HPDE6-E6E7 (cell line): ENCODE data around the gene FAM117A.
"Not testable (repeated sequence)": the region's sequence is repeated elsewhere in the genome, so short reads cannot be mapped to it uniquely, and the experiment has no call there.

Experiments used
- DNase-seq: peaks from one replicate; pipeline ENCODE4 v3.0.0; 2011; ENCODE audit warnings: missing footprints; ENCODE audit errors: extremely low spot score

Gene FAM117A

DNA sequence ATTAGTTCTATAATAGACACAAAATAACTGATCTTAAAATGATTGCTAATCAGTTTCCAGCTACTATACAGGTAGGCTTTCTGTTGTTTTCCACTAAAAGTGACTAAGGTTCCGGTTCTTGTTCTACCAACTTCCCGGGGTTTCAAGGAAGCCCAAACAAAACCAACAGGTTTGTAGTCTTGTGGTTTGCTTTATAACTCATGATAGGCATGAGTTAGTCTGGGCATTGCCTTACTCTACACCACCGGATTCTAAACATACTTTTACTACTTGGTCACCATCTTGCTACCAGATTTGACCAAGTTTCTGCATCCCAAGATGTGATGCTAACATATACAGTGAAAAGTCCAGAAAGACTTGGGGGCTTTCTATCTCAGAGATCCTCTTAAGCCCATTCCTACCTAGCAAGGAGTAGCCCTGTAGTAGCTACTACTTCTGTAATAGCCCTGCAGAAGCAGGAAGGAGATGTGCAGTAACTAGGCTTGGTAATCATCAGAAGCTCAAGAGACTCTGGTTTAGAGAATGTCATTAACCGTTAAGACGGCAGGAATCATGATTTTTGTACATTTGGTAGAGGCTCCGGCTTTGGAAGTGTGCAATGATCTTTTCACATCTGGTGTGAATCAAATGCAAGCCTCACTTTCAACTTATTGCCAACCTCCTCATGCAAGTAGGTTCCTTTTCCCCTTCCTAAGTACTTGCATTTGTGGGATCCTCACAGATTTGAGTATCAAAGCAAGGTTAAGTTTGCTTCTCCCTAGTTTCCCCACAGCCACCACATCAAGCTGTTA is 1.6 kb downstream of the FAM117A start:
- no peak for DNase-seq

GRCh38 chr17:49760932-49761558 is 2.9 kb downstream of the FAM117A start:
- DNase-seq, result no peak

DNA sequence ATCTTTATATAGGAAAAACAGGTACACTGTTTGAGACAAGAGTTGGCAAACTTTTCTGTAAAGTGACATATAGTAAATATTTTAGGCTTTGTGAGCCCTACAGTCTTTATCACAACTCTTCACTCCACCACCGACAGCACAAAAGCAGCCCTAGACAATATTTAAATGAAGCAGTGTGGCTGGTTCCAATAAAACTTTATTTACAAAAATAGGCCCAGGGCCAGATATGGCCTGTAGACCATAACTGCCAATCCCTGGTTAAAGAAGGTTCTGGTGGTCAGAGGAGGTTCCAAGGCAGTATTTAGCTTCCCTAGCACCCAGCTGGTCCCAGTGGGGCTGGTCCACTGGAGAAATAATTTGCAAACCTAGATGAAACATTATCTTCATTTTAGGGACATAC is 3.6 kb downstream of the FAM117A start:
- DNase-seq, result no peak

- no peak for DNase-seq
Observed at GRCh38 chr17:49759203-49759602, 4.7 kb downstream of the FAM117A start.

- DNase-seq, result not testable (repeated sequence)
Observed at GRCh38 chr17:49758464-49759010, 5.4 kb downstream of the FAM117A start.

GRCh38 chr17:49757151-49757777 is 6.7 kb downstream of the FAM117A start:
- DNase-seq, result no peak

DNA sequence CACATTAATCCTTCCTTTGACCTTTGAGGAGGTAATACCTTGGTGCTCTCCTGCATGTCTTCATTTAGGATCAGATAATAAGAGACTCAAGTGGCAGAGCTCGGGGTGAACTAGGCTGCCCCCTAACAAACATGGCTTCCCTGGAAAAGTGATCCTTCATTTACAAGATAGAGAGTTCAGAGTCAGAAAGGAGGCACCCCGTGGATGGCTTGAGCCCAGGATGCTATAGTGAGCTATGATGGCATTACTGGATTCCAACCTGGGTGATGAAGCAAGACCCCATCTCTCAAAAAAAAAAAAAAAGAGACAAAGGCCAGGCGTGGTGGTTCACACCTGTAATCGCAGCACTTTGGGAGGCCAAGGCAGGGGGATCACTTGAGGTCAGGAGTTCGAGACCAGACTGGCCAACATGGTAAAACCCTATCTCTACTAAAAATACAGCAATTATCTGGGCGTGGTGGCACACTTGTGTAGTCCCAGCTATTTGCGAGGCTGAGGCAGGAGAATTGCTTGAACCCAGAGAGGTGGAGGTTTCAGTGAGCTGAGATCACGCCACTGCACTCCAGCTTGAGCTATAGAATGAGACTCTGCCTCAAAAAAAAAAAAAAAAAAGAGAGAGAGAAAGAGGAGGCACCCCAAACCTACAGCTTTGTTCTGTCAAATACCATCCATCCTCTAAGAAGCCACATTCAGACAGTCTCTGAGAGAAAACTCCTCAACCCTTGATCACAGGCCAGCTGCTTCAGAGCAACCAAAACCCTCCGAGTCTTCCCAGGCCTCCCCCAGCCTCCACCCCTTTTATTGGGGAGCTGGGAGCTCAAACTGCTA is 7.4 kb downstream of the FAM117A start:
- DNase-seq, result no peak

DNA sequence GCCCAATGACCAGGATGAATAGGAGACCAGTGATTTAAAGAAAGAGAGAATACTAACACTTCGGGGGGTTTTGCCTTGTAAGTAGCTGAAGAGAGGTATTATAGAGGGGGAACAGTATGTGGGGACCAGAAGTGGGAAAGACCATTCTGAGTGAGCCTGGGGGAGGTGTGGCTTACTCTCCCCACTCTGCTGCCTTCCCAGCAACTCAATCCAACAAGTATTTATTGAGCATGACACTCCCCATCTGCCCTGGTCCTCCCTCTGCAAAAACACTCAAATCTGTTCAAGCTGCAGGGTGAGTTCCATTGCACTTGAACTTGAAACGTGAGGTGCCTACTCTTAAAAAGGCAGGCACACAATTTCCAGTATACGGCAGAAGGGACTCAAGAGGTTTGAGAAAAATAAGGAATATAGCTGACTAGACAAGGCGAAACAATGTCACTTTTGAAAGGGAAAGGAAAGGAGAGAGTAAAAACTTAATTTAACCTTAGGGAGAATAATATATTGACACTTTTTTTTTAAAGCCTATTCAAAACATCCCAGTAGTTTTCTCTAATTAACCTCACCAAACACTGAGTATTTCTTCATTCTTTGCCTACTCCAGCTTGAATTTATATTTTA is 8.2 kb downstream of the FAM117A start:
- no peak for DNase-seq

GRCh38 chr17:49753959-49754391 is 10.0 kb downstream of the FAM117A start:
- DNase-seq, result no peak

- no peak for DNase-seq
Observed at GRCh38 chr17:49752508-49752907, 11.4 kb downstream of the FAM117A start.

- no peak for DNase-seq
Observed at GRCh38 chr17:49749730-49750129, 14.2 kb downstream of the FAM117A start.

DNA sequence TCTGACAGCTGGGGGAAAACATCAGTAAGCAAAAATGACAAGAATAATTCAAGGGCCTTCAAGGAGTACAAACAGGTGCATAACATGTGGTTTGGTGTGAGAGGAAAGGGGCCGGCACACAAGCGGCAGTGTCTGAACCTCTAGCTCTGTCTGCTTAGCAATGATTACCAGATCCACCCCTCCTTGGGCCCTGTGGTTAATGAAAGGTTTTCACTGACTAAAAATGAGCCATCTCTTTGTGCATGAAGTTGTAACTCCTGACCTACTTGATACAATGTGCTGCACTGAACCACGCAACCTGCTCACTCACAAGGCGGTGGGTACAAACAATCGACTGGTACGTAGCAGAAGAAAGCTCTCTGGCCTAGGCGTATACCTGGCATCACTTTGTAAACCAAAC is 15.1 kb downstream of the FAM117A start:
- DNase-seq, result no peak

DNA sequence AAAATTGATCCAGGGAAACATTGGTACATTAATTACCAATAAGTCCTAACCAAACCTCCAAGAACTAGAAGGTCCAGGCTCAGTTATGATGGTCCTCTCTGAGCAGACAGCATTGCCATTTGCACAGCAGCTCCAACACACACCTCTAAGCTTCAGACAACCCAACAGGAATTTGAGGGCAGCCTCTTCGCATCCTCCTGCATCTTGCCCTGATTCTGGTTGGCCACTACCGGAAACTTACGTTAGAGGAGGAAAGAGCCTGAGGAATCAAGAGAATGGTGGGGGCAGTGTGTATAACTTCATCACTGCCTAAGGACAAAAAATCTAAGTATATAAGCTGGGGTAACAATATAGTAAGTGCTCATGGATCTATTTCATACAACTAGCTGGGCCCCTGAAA is 15.7 kb downstream of the FAM117A start:
- DNase-seq, result no peak

GRCh38 chr17:49747632-49748031 is 16.3 kb downstream of the FAM117A start:
- DNase-seq, result no peak

- DNase-seq, result no peak
Observed at GRCh38 chr17:49746791-49747490, 17.0 kb downstream of the FAM117A start.

GRCh38 chr17:49745175-49746139 is 18.5 kb downstream of the FAM117A start:
- no peak for DNase-seq

- DNase-seq, result no peak
Observed at GRCh38 chr17:49742166-49742638, 21.7 kb downstream of the FAM117A start.

- no peak for DNase-seq
Observed at GRCh38 chr17:49741692-49742076, 22.2 kb downstream of the FAM117A start.

- DNase-seq, result no peak
Observed at GRCh38 chr17:49741009-49741691, 22.8 kb downstream of the FAM117A start.
